ENCODE measurements around the gene SHB. TPM values are rescaled to one million over a fixed set of nuclear protein-coding genes. Genes with fewer than 3 reads are reported as not detected.
"Not testable (repeated sequence)": the region's sequence is repeated elsewhere in the genome, so short reads cannot be mapped to it uniquely, and the experiment has no call there.

The SHB gene
- total and polyA plus RNA-seq, 2 experiments from 2014 or later: 28.2 to 46.9 TPM

GRCh38 chr9:38046661-38047300 is 22.2 kb downstream of the SHB start:
- no peaks in the 10 kb centered on the region for H3K9me3 ChIP-seq (ENCODE audit: low read depth)
- H3K4me1 ChIP-seq (ENCODE audit: low read depth): peaks cover 36% of the 10 kb centered on the region
- DNase-seq (ENCODE audit: low read depth in 1 of 2, low spot score in 1 of 2): peak in 1 of 2 donors; percentile 63
- no peak overlapping the region for H3K4me3 ChIP-seq
- TF ChIP-seq, protein P1, sequence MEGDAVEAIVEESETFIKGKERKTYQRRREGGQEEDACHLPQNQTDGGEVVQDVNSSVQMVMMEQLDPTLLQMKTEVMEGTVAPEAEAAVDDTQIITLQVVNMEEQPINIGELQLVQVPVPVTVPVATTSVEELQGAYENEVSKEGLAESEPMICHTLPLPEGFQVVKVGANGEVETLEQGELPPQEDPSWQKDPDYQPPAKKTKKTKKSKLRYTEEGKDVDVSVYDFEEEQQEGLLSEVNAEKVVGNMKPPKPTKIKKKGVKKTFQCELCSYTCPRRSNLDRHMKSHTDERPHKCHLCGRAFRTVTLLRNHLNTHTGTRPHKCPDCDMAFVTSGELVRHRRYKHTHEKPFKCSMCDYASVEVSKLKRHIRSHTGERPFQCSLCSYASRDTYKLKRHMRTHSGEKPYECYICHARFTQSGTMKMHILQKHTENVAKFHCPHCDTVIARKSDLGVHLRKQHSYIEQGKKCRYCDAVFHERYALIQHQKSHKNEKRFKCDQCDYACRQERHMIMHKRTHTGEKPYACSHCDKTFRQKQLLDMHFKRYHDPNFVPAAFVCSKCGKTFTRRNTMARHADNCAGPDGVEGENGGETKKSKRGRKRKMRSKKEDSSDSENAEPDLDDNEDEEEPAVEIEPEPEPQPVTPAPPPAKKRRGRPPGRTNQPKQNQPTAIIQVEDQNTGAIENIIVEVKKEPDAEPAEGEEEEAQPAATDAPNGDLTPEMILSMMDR (IDR thresholded peaks at IDR 0.05; ENCODE audit: low read depth, low read length): no peak
- peak overlapping the region; percentile 86 for H3K27ac ChIP-seq
- no peaks in the 10 kb centered on the region for H3K36me3 ChIP-seq
- H3K27me3 ChIP-seq: no peaks in the 10 kb centered on the region

- H3K4me3 ChIP-seq; DNase-seq (ENCODE audit: low read depth in 1 of 2, low spot score in 1 of 2); H3K27ac ChIP-seq: not testable (repeated sequence)
Observed at GRCh38 chr9:38045939-38046338, 23.1 kb downstream of the SHB start.

GRCh38 chr9:38044706-38045105 is 24.3 kb downstream of the SHB start:
- DNase-seq (ENCODE audit: low read depth in 1 of 2, low spot score in 1 of 2): no peak
- Histone ChIP-seq H3K27me3 (no peaks in the 10 kb centered on the region), H3K4me3 (no peak overlapping the region), H3K4me1 (ENCODE audit: low read depth) (peaks cover 37% of the 10 kb centered on the region), H3K27ac (no peak overlapping the region), H3K9me3 (ENCODE audit: low read depth) (no peaks in the 10 kb centered on the region), H3K36me3 (no peaks in the 10 kb centered on the region)
- TF ChIP-seq, protein P1 (IDR thresholded peaks at IDR 0.05; ENCODE audit: low read depth, low read length): no peak

More at GRCh38 chr9:38045939-38046338, 23.1 kb downstream of the SHB start:
- peaks cover 34% of the 10 kb centered on the region for H3K4me1 ChIP-seq (ENCODE audit: low read depth)
- not testable (repeated sequence) for H3K36me3 ChIP-seq; H3K9me3 ChIP-seq (ENCODE audit: low read depth); H3K27me3 ChIP-seq

- Histone ChIP-seq H3K27me3 (no peaks in the 10 kb centered on the region), H3K4me3 (no peak overlapping the region), H3K27ac (no peak overlapping the region), H3K4me1 (ENCODE audit: low read depth) (peaks cover 43% of the 10 kb centered on the region), H3K36me3 (no peaks in the 10 kb centered on the region), H3K9me3 (ENCODE audit: low read depth) (no peaks in the 10 kb centered on the region)
- TF ChIP-seq, protein P1 (IDR thresholded peaks at IDR 0.05; ENCODE audit: low read depth, low read length): no peak
- no peak for DNase-seq (ENCODE audit: low read depth in 1 of 2, low spot score in 1 of 2)
Observed at GRCh38 chr9:38043931-38044623, 24.9 kb downstream of the SHB start.

- TF ChIP-seq, protein P1 (IDR thresholded peaks at IDR 0.05; ENCODE audit: low read depth, low read length): no peak
- Histone ChIP-seq H3K27ac (peak overlapping the region; percentile 2), H3K36me3 (no peaks in the 10 kb centered on the region), H3K4me3 (no peak overlapping the region), H3K4me1 (ENCODE audit: low read depth) (peaks cover 56% of the 10 kb centered on the region), H3K27me3 (no peaks in the 10 kb centered on the region), H3K9me3 (ENCODE audit: low read depth) (no peaks in the 10 kb centered on the region)
- DNase-seq (ENCODE audit: low read depth in 1 of 2, low spot score in 1 of 2): no peak
Observed at GRCh38 chr9:38042626-38043357, 26.2 kb downstream of the SHB start.

Measured in cardiac muscle cell (in vitro differentiated cells and primary cell).